NCI-H146 (cell line): Measurements from ENCODE around the gene SHANK2.
"Not testable (repeated sequence)": the region's sequence is repeated elsewhere in the genome, so short reads cannot be mapped to it uniquely, and the experiment has no call there.

ENCODE experiments used
- DNase-seq: peaks from one replicate; lab custom pipeline; 2025; lab: John Stamatoyannopoulos, UW

Gene SHANK2

DNA sequence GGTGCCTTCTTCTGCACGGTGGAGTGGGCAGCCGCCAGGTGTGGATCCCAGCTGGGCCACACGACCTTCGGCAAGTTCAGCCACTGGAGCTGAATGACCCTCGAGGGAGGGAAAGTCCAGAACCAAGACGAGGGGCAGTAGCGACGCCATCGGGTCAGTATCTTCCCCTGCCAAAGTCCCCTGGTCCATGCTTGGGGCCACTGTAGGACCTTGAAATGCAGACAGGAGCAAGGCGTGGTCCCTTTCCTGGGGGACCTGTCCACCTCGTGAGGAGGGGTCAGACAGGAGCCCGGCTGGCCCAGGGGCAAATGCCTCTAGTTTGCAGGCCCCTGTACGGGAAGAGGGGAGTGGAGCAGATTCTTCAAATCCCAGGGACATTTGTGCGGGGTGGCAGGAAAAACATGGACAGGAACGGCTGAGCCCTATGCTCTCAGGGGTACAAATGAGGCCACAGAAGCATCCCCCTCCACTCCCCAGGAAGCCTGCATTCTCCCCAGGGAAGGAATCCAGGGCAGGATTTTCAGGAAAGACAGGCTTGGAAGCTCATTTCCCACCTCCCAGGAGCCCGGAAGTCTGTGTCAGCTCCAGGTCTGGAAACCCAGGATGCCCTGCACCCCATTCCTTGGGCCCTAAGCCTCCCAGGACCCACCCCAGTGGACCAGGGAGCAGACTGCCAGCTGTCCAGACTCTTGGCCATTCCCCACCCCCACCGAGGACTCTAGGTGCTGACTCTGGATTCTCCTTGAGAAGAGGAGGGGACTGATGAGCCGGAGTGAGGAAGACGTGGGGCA, 6.6 kb downstream of the SHANK2 start:
- no peak for DNase-seq

- DNase-seq: no peak
Measured at GRCh38 chr11:71244116-71244810, 8.1 kb downstream of the SHANK2 start.

- DNase-seq: no peak
Measured at GRCh38 chr11:71242391-71242790, 10.0 kb downstream of the SHANK2 start.

GRCh38 chr11:71241721-71242259, 10.6 kb downstream of the SHANK2 start:
- DNase-seq: no peak

- DNase-seq: no peak
Measured at GRCh38 chr11:71240865-71241691, 11.3 kb downstream of the SHANK2 start.

DNA sequence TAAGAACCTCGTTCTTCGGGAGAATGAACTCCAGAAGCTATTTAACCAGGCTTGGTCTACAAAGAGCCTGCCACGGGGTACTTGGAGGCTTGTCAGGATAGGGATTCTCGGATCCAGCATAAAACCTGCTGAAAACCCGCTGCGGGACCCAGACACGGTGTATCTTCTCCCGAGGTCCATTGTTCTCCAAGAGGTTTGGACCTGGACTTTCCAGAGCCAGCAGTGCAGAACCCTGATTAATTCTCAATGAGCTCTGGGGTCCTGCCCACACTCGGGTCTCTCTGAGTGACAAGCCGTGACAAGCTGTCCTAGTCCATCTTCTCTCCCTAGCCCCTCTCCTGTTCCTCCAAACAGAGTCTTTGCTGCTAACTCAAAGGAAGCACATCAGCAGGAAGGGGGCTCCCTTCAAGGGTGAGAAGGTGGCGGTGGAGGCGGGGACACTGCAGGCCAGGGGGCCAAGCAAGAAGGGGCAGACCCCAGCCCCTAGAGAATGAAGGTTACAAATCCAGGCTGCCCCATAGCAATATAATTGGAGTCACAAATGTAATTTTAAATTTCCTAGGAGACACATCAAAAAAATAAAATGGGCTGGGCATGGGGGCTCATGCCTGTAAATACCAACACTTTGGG, 12.2 kb downstream of the SHANK2 start:
- no peak for DNase-seq

GRCh38 chr11:71239581-71239980, 12.8 kb downstream of the SHANK2 start:
- no peak for DNase-seq

DNA sequence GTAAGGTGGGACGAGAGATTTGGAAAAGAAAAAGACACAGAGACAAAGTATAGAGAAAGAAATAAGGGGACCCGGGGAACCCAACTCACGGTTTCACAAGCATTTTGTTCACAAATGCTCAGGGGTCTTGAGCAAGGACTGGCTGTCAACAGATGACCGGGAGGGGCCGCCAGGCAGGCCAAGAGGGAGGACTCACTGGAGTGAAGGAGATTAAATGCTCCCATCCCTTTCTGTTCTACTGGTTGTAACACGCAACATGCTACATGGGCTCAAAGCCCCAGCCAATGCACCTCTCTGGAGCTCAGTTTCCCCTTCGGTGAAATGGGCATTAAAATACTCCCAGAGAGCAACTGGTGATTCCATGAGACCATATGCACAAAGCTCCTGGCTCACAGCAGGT, 13.4 kb downstream of the SHANK2 start:
- no peak for DNase-seq

DNA sequence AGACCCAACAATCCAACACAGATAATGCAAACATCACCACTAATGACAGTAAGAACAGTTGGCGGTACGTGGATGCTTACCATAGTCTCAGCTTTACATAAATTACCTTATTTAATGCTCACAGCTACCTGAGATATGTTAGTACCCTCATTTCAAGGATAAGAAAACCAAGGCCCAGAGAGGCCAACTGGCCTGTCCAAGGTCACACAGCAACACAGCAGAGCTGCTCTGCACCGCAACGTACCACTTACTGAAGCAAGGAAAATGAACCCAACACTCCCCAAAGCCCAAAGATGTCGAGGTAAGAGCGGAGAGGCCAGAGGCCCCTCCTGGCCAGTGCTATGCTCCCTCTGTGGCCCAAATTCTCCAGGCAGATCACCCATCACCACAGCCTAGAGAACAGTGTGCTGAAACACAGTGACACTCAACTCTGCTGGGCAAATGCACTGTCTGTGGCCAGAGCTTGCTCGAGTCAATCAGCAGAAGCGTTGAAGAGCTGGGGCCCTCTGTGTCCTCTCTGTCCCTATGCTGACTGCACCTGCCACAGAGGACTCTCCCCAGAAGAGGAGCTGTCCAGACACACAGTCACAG, 14.0 kb downstream of the SHANK2 start:
- no peak for DNase-seq

DNA sequence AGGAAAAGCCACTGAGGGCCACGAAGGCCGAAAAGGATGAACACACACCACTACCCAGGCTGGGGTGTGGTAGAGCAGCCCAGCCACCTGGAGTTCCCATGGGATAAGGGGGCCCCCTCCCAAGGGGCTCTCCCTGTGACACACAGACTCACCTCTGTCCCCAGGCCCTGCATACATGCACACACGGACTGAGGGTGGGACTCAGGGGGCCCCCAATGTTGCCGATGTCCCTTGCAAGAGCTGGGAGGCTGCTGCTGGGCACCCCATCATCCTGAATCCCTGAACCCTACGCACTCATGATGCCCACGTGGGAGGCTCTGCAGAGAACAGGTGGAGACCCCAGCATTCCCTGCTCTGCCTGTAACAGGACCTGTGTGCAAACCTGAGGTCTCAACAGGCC, 14.5 kb downstream of the SHANK2 start:
- DNase-seq: no peak

DNA sequence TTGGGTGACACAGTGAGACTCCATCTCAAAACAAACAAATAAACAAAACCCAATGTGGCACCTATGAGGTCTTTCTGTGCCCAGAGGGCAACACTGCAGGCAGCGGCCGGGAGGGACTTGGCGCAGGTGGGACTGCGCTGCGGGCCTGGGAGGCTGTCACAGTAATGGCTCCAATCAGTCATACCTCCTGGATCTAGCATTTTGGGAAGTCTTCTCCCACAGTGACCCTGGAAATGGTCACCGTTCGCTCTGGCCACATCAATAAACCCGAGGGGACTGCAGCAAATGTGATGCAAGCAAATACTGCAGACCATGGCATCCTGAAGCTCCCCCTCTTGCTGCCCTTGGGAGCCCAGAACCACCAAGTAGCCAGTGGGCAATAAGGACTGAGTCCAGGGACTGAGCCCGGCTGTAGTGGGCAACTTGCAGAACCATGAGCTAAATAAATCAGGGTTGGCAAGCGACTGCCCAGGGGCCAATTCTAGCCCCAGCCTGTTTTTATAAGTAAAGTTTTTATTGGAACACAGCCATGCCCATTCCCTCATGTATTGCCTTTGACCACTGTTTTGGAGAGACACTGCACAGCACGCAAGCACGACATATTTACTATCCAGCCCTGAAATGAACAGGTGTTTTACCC, 15.4 kb downstream of the SHANK2 start:
- no peak for DNase-seq

- DNase-seq: no peak
Measured at GRCh38 chr11:71235719-71236118, 16.7 kb downstream of the SHANK2 start.

DNA sequence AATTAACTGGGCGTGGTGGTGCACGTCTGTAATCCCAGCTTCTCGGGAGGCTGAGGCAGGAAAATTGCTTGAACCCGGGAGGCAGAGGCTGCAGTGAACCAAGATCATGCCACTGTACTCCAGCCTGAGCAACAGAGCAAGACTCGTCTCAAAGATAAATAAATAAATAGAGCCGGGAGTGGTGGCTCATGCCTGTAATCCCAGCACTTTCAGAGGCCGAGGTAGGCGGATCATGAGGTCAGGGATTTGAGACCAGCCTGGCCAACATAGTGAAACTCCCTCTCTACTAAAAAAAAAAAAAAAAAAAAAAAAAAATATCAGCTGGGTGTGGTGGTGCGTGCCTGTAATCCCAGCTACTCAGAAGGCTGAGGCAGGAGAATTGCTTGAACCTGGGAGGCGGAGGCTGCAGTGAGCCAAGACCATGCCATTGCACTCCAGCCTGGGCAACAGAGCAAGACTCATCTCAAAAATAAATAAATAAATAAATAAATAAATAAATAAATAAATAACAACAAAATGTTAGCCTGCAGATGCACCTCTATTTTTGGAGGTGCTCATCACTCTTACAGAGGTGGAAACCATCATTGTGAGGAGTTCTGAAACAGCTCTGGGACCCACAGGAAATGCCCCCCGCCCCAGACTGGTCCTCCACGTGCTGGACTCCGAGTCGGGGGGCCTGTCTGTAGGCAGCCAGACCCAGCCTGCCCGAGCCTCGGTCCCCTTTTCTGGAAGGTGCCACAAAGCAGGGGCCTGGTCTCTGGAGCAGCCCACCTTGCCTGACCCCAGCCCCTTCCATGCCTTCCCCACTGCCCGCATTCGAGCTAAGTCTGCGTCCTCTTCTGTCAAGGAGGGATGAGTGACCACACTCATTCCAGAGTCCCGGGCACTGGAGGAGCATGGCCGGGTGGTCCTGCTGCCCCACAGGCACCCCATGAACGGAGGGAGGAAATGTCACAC, 18.2 kb downstream of the SHANK2 start:
- not testable (repeated sequence) for DNase-seq

- no peak for DNase-seq
Measured at GRCh38 chr11:71232364-71232763, 20.0 kb downstream of the SHANK2 start.

DNA sequence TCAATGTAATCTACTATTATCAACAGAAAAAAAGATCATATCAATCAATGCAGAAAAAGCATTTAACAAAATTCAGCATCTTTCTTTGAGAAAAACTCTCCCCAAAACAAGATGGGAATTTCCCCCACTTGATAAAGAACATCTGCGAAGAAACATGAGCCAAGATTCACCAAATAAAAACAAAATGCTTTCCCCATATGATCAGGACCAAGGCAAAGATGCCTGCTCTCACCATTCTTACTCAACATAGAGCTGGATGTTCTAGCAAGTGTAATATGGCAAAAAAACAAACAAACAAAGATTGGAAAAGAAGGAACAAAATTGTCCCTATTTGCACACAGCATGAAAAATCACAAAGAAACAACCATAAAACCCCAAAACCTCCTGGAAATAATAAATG, 23.4 kb downstream of the SHANK2 start:
- DNase-seq: no peak

DNA sequence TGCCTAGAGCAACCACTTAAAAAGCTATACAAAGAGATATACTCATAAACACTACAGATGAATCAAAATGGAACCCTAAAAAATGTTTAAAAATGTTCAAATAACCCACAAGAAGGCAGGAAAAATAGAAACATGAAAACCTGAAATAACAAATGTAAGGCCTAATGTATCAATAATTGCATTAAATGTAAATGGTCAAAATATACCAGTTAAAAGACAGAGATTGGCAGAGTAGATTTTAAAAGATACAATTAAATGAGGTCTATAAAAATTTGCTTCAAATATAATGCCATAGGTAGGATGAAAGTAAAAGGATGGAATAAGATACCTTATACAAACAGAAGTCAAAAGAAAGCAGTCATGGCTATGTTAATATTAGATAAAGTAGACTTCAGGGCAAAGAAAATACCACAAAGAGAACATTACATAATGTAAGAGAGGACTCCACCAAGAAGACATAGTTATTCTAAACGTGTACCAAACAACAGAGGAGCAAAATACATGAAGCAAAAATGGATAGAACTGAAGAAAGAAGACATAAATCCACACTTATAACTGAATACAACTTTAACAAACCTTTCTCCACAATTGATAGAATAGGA, 25.2 kb downstream of the SHANK2 start:
- no peak for DNase-seq

- no peak for DNase-seq
Measured at GRCh38 chr11:71223671-71224660, 28.4 kb downstream of the SHANK2 start.

DNA sequence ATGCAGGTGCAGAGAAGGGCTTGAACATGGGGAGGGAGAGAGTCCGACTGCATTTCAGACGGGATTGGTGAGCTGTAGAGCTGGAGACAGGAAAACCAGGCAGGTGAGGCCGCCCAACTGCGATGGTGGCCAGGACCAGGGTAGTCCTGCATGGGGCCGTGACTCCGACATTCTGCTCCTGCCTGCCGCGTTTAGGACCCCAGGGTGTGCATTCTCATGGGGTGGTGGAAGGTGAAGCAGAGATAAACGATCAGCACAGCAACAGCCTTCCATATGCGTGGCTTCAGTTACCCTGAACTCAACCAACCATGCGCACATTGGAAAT, 29.3 kb downstream of the SHANK2 start:
- DNase-seq: no peak
